A549 (cell line): ENCODE measurements around the gene SLC17A2.

Source experiments
- CEBPB ChIP-seq, 2 experiments: fragments of >200 bp in 1 of 2; sonication (Bioruptor Twin) in 1 of 2; formaldehyde crosslinking in 1 of 2; IDR thresholded peaks; 2 replicates each; pipeline ENCODE4 v1.6.1; 2012 to 2016
- CHD2 ChIP-seq: fragments of 150-350 bp; IDR thresholded peaks from 2 replicates; pipeline ENCODE4 v1.6.1; 2014; ENCODE audit warnings: low read length; ENCODE audit not compliant: partially characterized antibody
- CTCF ChIP-seq: fragments of >200 bp; sonication (Bioruptor Twin); formaldehyde crosslinking; IDR thresholded peaks from 3 replicates; pipeline ENCODE4 v1.5.1; 2016
- HEYL ChIP-seq: fragments of 250-450 bp; sonication (Bioruptor Pico); IDR thresholded peaks from 2 replicates; pipeline ENCODE4 v1.8.0; 2021; ENCODE audit warnings: mild to moderate bottlenecking, moderate library complexity
- MAFK ChIP-seq: fragments of 450-650 bp; IDR thresholded peaks from 2 replicates; pipeline ENCODE4 v1.6.1; 2014; ENCODE audit not compliant: partially characterized antibody
- RFX5 ChIP-seq: fragments of 450-650 bp; IDR thresholded peaks from 2 replicates; pipeline ENCODE4 v1.7.1; 2014; ENCODE audit warnings: antibody characterized with exemption, mild to moderate bottlenecking, moderate library complexity
- TP53 ChIP-seq: fragments of 250-450 bp; sonication (Bioruptor Pico); IDR thresholded peaks from 2 replicates; pipeline ENCODE4 v1.5.0; 2021; ENCODE audit warnings: mild to moderate bottlenecking, moderate library complexity

GRCh38 chr6:25892877-25893276 lies 37.6 kb downstream of the SLC17A2 start:
- TF ChIP-seq HEYL, result no peak
- no peak for TF ChIP-seq MAFK
- no peak for TF ChIP-seq CTCF
- no peak for TF ChIP-seq RFX5
- TF ChIP-seq CEBPB (IDR thresholded peaks at IDR 0.05), result no peak
- TF ChIP-seq CHD2, result no peak
- no peak for TF ChIP-seq TP53
